GM12873 (cell line): ENCODE results near the gene IGSF9.

Experiments used
- CTCF ChIP-seq: IDR thresholded peaks from 2 replicates; pipeline ENCODE4 v1.5.1; 2012; ENCODE audit warnings: low read depth, mild to moderate bottlenecking, moderate library complexity, low read length, control low read depth; ENCODE audit not compliant: insufficient read depth; ENCODE audit errors: missing control alignments

The IGSF9 gene

DNA sequence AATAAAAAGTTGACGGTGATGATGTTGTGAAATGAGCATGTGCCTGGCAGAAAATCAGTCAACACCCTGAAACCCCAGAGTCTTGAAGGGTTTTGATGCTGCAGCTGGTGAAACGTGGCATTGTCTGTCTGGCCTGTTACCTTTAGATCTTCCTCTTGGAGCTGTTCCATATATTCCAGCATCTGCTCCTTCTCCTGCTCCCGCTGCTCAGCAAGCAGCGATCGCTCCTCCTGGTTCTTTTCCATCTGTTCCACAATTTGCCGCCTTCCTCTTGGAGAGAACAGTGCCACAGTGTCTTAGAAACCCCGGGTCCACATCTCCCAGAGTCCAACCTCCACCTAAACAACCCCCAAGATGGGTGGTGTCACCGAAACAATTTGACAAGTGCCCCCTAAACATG lies 61.1 kb downstream of the IGSF9 start:
- no peak for TF ChIP-seq CTCF

DNA sequence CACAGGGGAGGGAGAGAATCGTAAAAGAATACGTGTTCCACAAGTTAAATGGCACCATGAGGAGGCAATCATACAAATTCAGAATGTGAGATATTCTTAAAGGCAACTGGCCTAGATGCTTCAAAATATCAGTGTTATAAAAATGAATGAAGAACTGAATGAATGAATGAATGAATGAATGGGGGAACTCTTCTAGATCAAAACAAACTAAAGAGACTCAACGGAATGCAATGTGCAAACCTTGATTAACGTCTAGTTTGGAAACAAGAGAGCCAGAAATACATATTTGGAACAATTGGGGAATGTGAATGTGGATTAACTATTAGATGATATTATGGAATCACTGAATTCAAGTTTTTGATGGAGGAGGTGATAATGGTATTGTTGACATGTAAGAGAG lies 62.3 kb downstream of the IGSF9 start:
- TF ChIP-seq CTCF = no peak

- no peak for TF ChIP-seq CTCF
Measured at GRCh38 chr1:159882527-159882862, 62.9 kb downstream of the IGSF9 start.

DNA sequence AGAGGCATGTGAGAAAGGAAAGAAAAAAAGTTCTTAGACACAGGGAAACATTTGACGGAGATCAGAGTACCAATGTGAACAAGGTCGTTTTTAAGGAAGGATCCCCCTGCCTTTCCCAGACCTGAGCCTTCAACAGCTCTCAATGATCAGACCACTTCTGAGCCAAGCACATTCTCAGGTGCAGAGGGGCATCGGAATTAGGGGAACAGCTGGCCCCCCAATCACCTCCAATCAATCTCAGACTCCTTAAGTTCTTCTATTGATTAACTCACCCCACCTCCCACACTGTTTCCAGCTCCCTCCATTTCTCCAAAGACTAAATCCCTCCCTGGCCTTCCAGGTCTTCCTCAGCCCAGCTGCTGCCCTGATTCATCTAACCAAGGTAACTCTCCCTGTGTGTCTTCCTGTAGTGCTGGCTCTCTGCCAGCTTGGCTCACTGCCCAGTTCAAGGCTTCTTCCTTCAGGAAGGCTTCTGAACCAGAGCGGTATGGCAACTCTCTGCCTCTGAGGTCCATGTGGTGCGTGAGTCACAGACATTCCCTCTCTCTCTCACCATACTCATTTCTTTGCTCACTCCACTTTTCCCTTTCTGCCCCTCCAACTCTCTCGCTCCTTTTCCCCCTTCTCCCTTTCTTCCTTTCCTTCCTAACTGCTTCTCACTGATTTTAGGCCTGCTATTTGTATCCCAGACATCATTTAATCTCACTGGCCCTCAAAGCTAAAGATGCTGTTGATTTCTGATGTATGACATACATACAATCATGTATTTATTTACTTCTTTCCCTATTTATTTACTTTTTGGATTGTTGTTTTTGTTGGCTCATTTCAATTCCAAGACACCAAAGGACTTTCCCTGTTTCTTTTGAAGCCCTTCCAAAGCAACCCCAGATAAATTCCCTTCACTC lies 63.5 kb downstream of the IGSF9 start:
- no peak for TF ChIP-seq CTCF

- no peak for TF ChIP-seq CTCF
Measured at GRCh38 chr1:159880430-159880829, 65.0 kb downstream of the IGSF9 start.

DNA sequence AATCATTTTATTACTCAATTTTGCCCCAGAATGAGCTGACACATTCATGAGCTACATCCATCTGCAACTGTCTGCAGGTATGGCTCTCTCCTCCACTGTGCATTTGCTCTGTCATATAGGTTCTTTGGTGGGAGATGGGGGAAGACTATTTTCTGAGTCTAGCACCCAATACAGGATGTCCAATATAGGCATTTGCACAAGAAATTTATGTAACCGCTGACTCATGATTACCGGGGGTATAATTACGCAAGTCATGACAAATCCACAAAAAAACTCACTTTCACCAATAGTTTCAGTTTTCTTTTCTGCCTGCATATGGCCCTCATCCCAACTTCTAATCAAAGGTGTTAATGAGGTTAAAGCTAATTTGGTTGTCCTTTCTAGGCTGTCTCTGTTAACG lies 65.4 kb downstream of the IGSF9 start:
- no peak for TF ChIP-seq CTCF

DNA sequence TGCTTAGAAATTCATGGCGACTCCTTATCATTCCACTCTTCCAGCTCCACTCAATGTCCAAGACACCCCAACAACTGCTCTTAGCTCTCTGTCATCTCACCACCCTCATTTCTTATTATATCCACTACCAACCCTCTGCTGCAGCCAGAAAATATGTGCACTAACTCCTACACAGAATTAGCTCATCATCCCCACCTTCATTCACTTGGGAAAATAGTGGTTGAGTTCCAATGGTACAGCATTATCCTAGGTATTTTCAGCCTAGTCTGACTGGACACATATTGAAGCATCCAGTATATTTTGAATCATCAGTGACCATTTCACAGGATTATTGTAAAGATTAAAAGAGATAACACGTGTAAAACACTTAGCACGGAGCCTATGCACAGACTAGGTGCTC lies 66.3 kb downstream of the IGSF9 start:
- no peak for TF ChIP-seq CTCF
